K562 (cell line): ENCODE results near the gene EPN2.

Source experiments
- CTCF ChIP-seq, 3 experiments: IDR thresholded peaks in 2 of 3; conservative IDR thresholded peaks in 1 of 3; 2 replicates each; pipeline ENCODE4 v1.5.1; 2011 to 2012; ENCODE audit warnings: low read length in 3 of 3, mild to moderate bottlenecking in 3 of 3, control low read depth in 2 of 3, improper control_type of control experiment in 1 of 3, inconsistent platforms in 1 of 3, low read depth in 1 of 3, mixed read lengths in 1 of 3, moderate library complexity in 1 of 3; ENCODE audit not compliant: insufficient read depth in 2 of 3
- EGR1 ChIP-seq: fragments of 450-650 bp; conservative IDR thresholded peaks from 2 replicates; pipeline ENCODE4 v1.6.1; 2017; ENCODE audit warnings: mild to moderate bottlenecking
- ETV6 ChIP-seq, 3 experiments: fragments of 150-350 bp in 1 of 3; sonication (generic) in 1 of 3; formaldehyde crosslinking in 1 of 3; IDR thresholded peaks; 2 replicates each; pipeline versions ENCODE4 v1.6.1 to v1.8.0; 2014 to 2022; ENCODE audit warnings: borderline replicate concordance in 2 of 3, low read depth in 2 of 3, antibody characterized with exemption in 1 of 3, low read length in 1 of 3, mild to moderate bottlenecking in 1 of 3, missing genetic modification reagents in 1 of 3
- EZH2 ChIP-seq: IDR thresholded peaks from 2 replicates; pipeline ENCODE4 v1.6.1; 2012; ENCODE audit warnings: low read depth, mild to moderate bottlenecking, inconsistent platforms, low read length, borderline replicate concordance
- HDAC6 ChIP-seq: IDR thresholded peaks from 2 replicates; pipeline ENCODE4 v1.6.1; 2012; ENCODE audit warnings: low read depth, mild to moderate bottlenecking, control low read depth, inconsistent platforms, low read length, moderate library complexity
- HOMEZ ChIP-seq: fragments of 250-450 bp; sonication (Bioruptor Pico); IDR thresholded peaks from 2 replicates; pipeline ENCODE4 v1.4.0; 2020; ENCODE audit warnings: mild to moderate bottlenecking, moderate library complexity
- JUN ChIP-seq, 2 experiments: sonication (generic) in 1 of 2; formaldehyde crosslinking in 1 of 2; IDR thresholded peaks; 2 replicates each; pipeline versions ENCODE4 v1.6.1 to v1.8.0; 2012 to 2022; ENCODE audit warnings: borderline replicate concordance in 2 of 2, mild to moderate bottlenecking in 2 of 2, improper control_type of control experiment in 1 of 2, low read depth in 1 of 2, low read length in 1 of 2, missing genetic modification reagents in 1 of 2
- PRPF4 ChIP-seq: fragments of 200-400 bp; formaldehyde crosslinking; IDR thresholded peaks from one replicate; pipeline ENCODE4 v1.6.1; 2017; ENCODE audit warnings: low read length, low read depth, mild to moderate bottlenecking; ENCODE audit not compliant: insufficient read depth, poor library complexity, severe bottlenecking
- TBP ChIP-seq: optimal IDR thresholded peaks from 2 replicates; pipeline ENCODE3; 2011; ENCODE audit warnings: low read depth, low read length, improper control_type of control experiment
- USF2 ChIP-seq: sonication (generic); formaldehyde crosslinking; IDR thresholded peaks from 2 replicates; pipeline ENCODE4 v1.5.0; 2020; ENCODE audit warnings: missing genetic modification reagents
- ZNF143 ChIP-seq: sonication (generic); formaldehyde crosslinking; IDR thresholded peaks from 2 replicates; pipeline ENCODE4 v1.9.0; 2022; ENCODE audit warnings: mild to moderate bottlenecking, missing genetic modification reagents
- ZNF232 ChIP-seq: sonication (generic); formaldehyde crosslinking; IDR thresholded peaks from 2 replicates; pipeline ENCODE4 v1.8.0; 2022; ENCODE audit warnings: mild to moderate bottlenecking, missing genetic modification reagents

GRCh38 chr17:19305256-19305655 lies 68.1 kb downstream of the EPN2 start:
- TF ChIP-seq EZH2, result no peak
- no peak for TF ChIP-seq HOMEZ
- no peak for TF ChIP-seq PRPF4
- no peak for TF ChIP-seq EGR1
- no peak for TF ChIP-seq ZNF232 (CRISPR knock-in tag)
- no peak for TF ChIP-seq JUN (IDR thresholded peaks at IDR 0.05; ENCODE audit: borderline replicate concordance, low read depth, low read length)
- TF ChIP-seq JUN (CRISPR knock-in tag; IDR thresholded peaks at IDR 0.05; ENCODE audit: borderline replicate concordance), result no peak
- TF ChIP-seq USF2, result no peak
- no peak for TF ChIP-seq TBP
- TF ChIP-seq HDAC6, result no peak
- TF ChIP-seq ZNF143, result no peak
- TF ChIP-seq ETV6 (IDR thresholded peaks at IDR 0.05; ENCODE audit: borderline replicate concordance in 1 of 2, low read depth in 2 of 2, low read length in 1 of 2), result no peak
- no peak for TF ChIP-seq ETV6 (CRISPR knock-in tag; IDR thresholded peaks at IDR 0.05; ENCODE audit: borderline replicate concordance)
- TF ChIP-seq CTCF (IDR thresholded peaks at IDR 0.05 in 2 of 3, conservative IDR thresholded peaks at IDR 0.05 in 1 of 3; ENCODE audit: insufficient read depth in 2 of 3, low read depth in 1 of 3, low read length in 3 of 3), result no peak
